Smooth muscle cell (in vitro differentiated cells): Measurements from ENCODE around the gene IGSF9B. TPM values are rescaled to one million over a fixed set of nuclear protein-coding genes. Genes with fewer than 3 reads are reported as not detected.
A peak's percentile ranks its signal among the peaks of the same experiment; 100 is the strongest.

Experiments used
- DNase-seq: peaks from one replicate; lab custom pipeline; 2025; ENCODE audit not compliant: unreplicated experiment; lab: John Stamatoyannopoulos, UW
- H2AFZ ChIP-seq: fragments of 200-600 bp; sonication (generic); 2 replicates; pipeline ENCODE4 v1.6.0; 2016; ENCODE audit warnings: antibody characterized with exemption, low read depth, mild to moderate bottlenecking
- H3F3A ChIP-seq: fragments of 200-600 bp; sonication (generic); 2 replicates; pipeline ENCODE4 v1.6.0; 2017; ENCODE audit warnings: antibody characterized with exemption, low read depth
- H3K27ac ChIP-seq: fragments of 200-600 bp; sonication (generic); 2 replicates; pipeline ENCODE4 v1.5.1; 2016; ENCODE audit warnings: low read depth, mild to moderate bottlenecking
- H3K27me3 ChIP-seq: fragments of 200-600 bp; sonication (generic); 2 replicates; pipeline ENCODE4 v1.6.1; 2016; ENCODE audit warnings: low read depth, mild to moderate bottlenecking
- H3K36me3 ChIP-seq: fragments of 200-600 bp; sonication (generic); 2 replicates; pipeline ENCODE4 v1.5.1; 2016; ENCODE audit warnings: low read depth
- H3K4me1 ChIP-seq: fragments of 200-600 bp; sonication (generic); 2 replicates; pipeline ENCODE4 v1.5.1; 2016; ENCODE audit warnings: low read depth
- H3K4me2 ChIP-seq: fragments of 200-600 bp; sonication (generic); 2 replicates; pipeline ENCODE4 v1.6.0; 2016; ENCODE audit warnings: mild to moderate bottlenecking
- H3K4me3 ChIP-seq: fragments of 200-600 bp; sonication (generic); 2 replicates; pipeline ENCODE4 v1.5.1; 2016; ENCODE audit warnings: mild to moderate bottlenecking
- H3K79me2 ChIP-seq: fragments of 200-600 bp; sonication (generic); 2 replicates; pipeline ENCODE4 v1.6.0; 2016; ENCODE audit warnings: low read depth, mild to moderate bottlenecking
- H3K9ac ChIP-seq: fragments of 200-600 bp; sonication (generic); 2 replicates; pipeline ENCODE4 v1.6.0; 2016; ENCODE audit warnings: low read depth
- H3K9me3 ChIP-seq: fragments of 200-600 bp; sonication (generic); replicated peaks from 2 replicates; pipeline ENCODE4 v1.5.1; 2016; ENCODE audit warnings: low read depth
- H4K20me1 ChIP-seq: fragments of 200-600 bp; sonication (generic); 2 replicates; pipeline ENCODE4 v1.6.0; 2016; ENCODE audit warnings: low read depth
- CTCF ChIP-seq: fragments of 200-600 bp; sonication (generic); IDR thresholded peaks from 2 replicates; pipeline ENCODE4 v1.5.1; 2017; ENCODE audit warnings: borderline replicate concordance, mild to moderate bottlenecking, antibody characterized with exemption; ENCODE audit not compliant: insufficient read depth, poor library complexity, severe bottlenecking
- WGBS: methylation state at CpG from one replicate; pipeline ENCODE4 v1.1.7; 2016; ENCODE audit warnings: low lambda C conversion rate; 5-methylcytosine and 5-hydroxymethylcytosine counted together
- polyA plus RNA-seq: library from polyadenylated mRNA; unstranded; fragments of >200 nt; fragmentation: Nextera tagmentation; extraction: Ambion mirVana; gene quantifications from 2 replicates; pipeline ENCODE4 v1.2.1, GENCODE V29; 2016
- total RNA-seq: library from RNA; depleted of rRNA; stranded (reverse); fragments of >200 nt; gene quantifications from 2 replicates; pipeline ENCODE4 v1.2.3, GENCODE V29; 2014

Gene IGSF9B
- total and polyA plus RNA-seq, 2 experiments from 2014 or later, result 0.82 to 1.7 TPM

- Histone ChIP-seq H3K36me3 (no peaks in the 10 kb centered on the region), H3K4me2 (peak overlapping the region; percentile 80), H3K4me1 (peaks cover 54% of the 10 kb centered on the region), H2AFZ (peak overlapping the region; percentile 4), H3K4me3 (peak overlapping the region; percentile 39), H3K27me3 (peaks cover 21% of the 10 kb centered on the region), H3K27ac (peak overlapping the region; percentile 78), H3K9ac (peak overlapping the region; percentile 74), H3K9me3 (no peaks in the 10 kb centered on the region), H3K79me2 (no peaks in the 10 kb centered on the region), H4K20me1 (peaks cover 18% of the 10 kb centered on the region), H3F3A (peaks cover 11% of the 10 kb centered on the region)
- no peak for DNase-seq
- TF ChIP-seq CTCF, result no peak
- 19% methylated on average over 17 of the region's 17 CpGs for WGBS
These were observed 5.9 kb downstream of the IGSF9B start for GRCh38 chr11:133950874-133951326.

GRCh38 chr11:133950421-133950820 is 6.3 kb downstream of the IGSF9B start:
- H4K20me1 ChIP-seq, result peaks cover 22% of the 10 kb centered on the region
- peak overlapping the region; percentile 39 for H3K4me3 ChIP-seq
- no peaks in the 10 kb centered on the region for H3K79me2 ChIP-seq
- peak overlapping the region; percentile 80 for H3K4me2 ChIP-seq
- no peaks in the 10 kb centered on the region for H3K36me3 ChIP-seq
- no peak overlapping the region for H3K9ac ChIP-seq
- no peak for TF ChIP-seq CTCF
- WGBS, result 84% methylated on average over 12 of the region's 12 CpGs
- DNase-seq, result no peak
- peaks cover 55% of the 10 kb centered on the region for H3K4me1 ChIP-seq
- no peak overlapping the region for H3K27ac ChIP-seq
- peaks cover 16% of the 10 kb centered on the region for H3K27me3 ChIP-seq
- peaks cover 11% of the 10 kb centered on the region for H3F3A ChIP-seq
- H3K9me3 ChIP-seq, result no peaks in the 10 kb centered on the region
- H2AFZ ChIP-seq, result no peak overlapping the region

- H3F3A ChIP-seq, result peaks cover 11% of the 10 kb centered on the region
- peaks cover 3% of the 10 kb centered on the region for H3K27me3 ChIP-seq
These were observed 7.6 kb downstream of the IGSF9B start for GRCh38 chr11:133949129-133949528.

More at GRCh38 chr11:133949129-133949528, 7.6 kb downstream of the IGSF9B start:
- H3K9me3 ChIP-seq, result no peaks in the 10 kb centered on the region
- no peak overlapping the region for H3K4me3 ChIP-seq
- DNase-seq, result no peak
- WGBS, result 89% methylated on average over 6 of the region's 6 CpGs
- H3K27ac ChIP-seq, result no peak overlapping the region
- H3K4me2 ChIP-seq, result no peak overlapping the region
- no peak overlapping the region for H3K9ac ChIP-seq
- TF ChIP-seq CTCF, result no peak
- H3K79me2 ChIP-seq, result no peaks in the 10 kb centered on the region
- no peaks in the 10 kb centered on the region for H3K36me3 ChIP-seq
- H4K20me1 ChIP-seq, result peaks cover 22% of the 10 kb centered on the region
- peaks cover 46% of the 10 kb centered on the region for H3K4me1 ChIP-seq
- no peak overlapping the region for H2AFZ ChIP-seq
